ENCODE measurements around the gene MFSD12. TPM values are rescaled to one million over a fixed set of nuclear protein-coding genes. Genes with fewer than 3 reads are reported as not detected.

Gene MFSD12
- total and polyA plus RNA-seq, 2 donors (not counting 3 experiments of a cell fraction or from before 2014, with no cell fraction given) = 51.7 to 78.9 TPM

DNA sequence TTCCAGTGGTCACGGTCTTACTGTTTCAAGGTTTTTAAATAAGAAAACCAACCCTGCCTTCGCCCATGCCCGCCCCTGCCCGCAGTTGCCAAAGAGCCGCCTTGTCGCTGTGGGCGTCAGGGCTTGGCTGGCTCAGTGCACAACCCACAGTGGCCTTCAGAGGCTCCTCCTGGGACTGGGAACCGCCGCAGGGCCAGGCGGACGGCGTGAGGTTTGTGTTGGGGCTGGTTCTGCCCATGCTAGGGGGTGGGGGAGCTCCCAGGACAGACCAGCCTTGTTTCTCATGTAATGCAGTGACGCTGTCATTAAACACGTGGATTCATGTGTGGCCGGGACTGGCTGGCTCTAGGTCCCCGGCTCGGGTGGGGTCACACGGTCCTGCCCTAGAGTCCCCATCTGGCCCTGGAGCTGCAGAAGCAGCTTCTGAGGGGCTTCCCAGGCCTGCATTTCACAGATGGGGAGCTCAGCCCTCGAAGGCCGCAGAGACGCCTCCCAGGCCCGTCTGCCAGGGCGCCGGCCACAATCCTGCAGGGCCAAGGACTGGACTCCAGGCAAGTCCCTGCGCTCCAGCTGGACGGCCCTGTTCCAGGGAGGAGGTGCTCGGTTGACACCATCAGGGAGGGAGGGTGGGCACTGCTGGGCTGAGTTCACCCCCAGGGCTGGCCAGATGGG is 20.8 kb downstream of the MFSD12 start:
- Histone ChIP-seq H3K4me3 (replicated peaks in 1 of 3; ENCODE audit: insufficient read depth in 1 of 3, low read depth in 1 of 3, low read length in 3 of 3) (no peak overlapping the region), H3K36me3 (ENCODE audit: control insufficient read depth in 2 of 2, extremely low read depth in 1 of 2, insufficient read depth in 2 of 2, low read length in 2 of 2) (peaks cover 5 to 36% of the 10 kb centered on the region in 2 experiments), H3K27ac (ENCODE audit: insufficient read depth, low read depth, low read length) (no peak overlapping the region), H3K79me2 (ENCODE audit: control insufficient read depth, insufficient read depth, low read length) (no peaks in the 10 kb centered on the region), H4K20me1 (replicated peaks; ENCODE audit: control insufficient read depth, extremely low read depth, insufficient read depth, low read length) (no peaks in the 10 kb centered on the region), H3K9me3 (replicated peaks; ENCODE audit: control insufficient read depth, insufficient read depth, low read length) (no peaks in the 10 kb centered on the region), H3K9me1 (replicated peaks; ENCODE audit: control insufficient read depth, extremely low read depth, insufficient read depth, low read length) (no peaks in the 10 kb centered on the region), H3K4me2 (ENCODE audit: insufficient read depth, low read length) (no peak overlapping the region), H3K9ac (replicated peaks; ENCODE audit: extremely low read depth, insufficient read depth, low read length) (no peak overlapping the region), H3K27me3 (ENCODE audit: control insufficient read depth in 2 of 2, insufficient read depth in 2 of 2, low read length in 2 of 2) (no peaks in the 10 kb centered on the region), H3K4me1 (ENCODE audit: control insufficient read depth, extremely low read depth, insufficient read depth, low read length) (no peaks in the 10 kb centered on the region), H2AFZ (ENCODE audit: low read depth, low read length) (no peak overlapping the region)
- ChIA-PET CTCF (interaction anchor here (1.3 to 1.5 kb wide), 2 partner anchors 10 to 12 kb away, joined by 3 to 4 read pairs; no protein-coding TSS in a partner anchor), POLR2A (interaction anchor here (0.6 kb wide), 1 partner anchor 16 kb away, joined by 6 read pairs; no protein-coding TSS in a partner anchor)
- BruUV-seq (replicated peaks) = no TSS peak
- TF ChIP-seq JUN (IDR thresholded peaks at IDR 0.05; ENCODE audit: borderline replicate concordance, insufficient read depth, insufficient read length, low read depth) = no peak
- no peak for TF ChIP-seq MYC (IDR thresholded peaks at IDR 0.05; ENCODE audit: low read depth, low read length)
- no peak for TF ChIP-seq POLR2A (IDR thresholded peaks at IDR 0.05; ENCODE audit: low read depth, low read length)
- TF ChIP-seq, protein P1, sequence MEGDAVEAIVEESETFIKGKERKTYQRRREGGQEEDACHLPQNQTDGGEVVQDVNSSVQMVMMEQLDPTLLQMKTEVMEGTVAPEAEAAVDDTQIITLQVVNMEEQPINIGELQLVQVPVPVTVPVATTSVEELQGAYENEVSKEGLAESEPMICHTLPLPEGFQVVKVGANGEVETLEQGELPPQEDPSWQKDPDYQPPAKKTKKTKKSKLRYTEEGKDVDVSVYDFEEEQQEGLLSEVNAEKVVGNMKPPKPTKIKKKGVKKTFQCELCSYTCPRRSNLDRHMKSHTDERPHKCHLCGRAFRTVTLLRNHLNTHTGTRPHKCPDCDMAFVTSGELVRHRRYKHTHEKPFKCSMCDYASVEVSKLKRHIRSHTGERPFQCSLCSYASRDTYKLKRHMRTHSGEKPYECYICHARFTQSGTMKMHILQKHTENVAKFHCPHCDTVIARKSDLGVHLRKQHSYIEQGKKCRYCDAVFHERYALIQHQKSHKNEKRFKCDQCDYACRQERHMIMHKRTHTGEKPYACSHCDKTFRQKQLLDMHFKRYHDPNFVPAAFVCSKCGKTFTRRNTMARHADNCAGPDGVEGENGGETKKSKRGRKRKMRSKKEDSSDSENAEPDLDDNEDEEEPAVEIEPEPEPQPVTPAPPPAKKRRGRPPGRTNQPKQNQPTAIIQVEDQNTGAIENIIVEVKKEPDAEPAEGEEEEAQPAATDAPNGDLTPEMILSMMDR (IDR thresholded peaks at IDR 0.05; ENCODE audit: extremely low read depth in 1 of 2, insufficient read depth in 1 of 2, low read depth in 1 of 2, low read length in 2 of 2) = no peak
- TF ChIP-seq EZH2 (IDR thresholded peaks at IDR 0.05; ENCODE audit: borderline replicate concordance, low read depth, low read length, severe bottlenecking) = no peak
- dilution Hi-C loops (cut with MboI; ENCODE audit: extremely low pct_ligation_motif_present, low sequenced_read_pairs) (no loop called here), intact Hi-C loops (cut with micrococcal nuclease) (no loop called here)
- DNase-seq (ENCODE audit: low read depth, low spot score) = no peak
- no peak for FAIRE-seq

- Histone ChIP-seq H3K36me3 (ENCODE audit: control insufficient read depth in 2 of 2, extremely low read depth in 1 of 2, insufficient read depth in 2 of 2, low read length in 2 of 2) (peaks cover 9 to 41% of the 10 kb centered on the region in 2 experiments), H3K4me3 (replicated peaks in 1 of 3; ENCODE audit: insufficient read depth in 1 of 3, low read depth in 1 of 3, low read length in 3 of 3) (no peak overlapping the region), H2AFZ (ENCODE audit: low read depth, low read length) (no peak overlapping the region), H3K9ac (replicated peaks; ENCODE audit: extremely low read depth, insufficient read depth, low read length) (no peak overlapping the region), H3K27ac (ENCODE audit: insufficient read depth, low read depth, low read length) (no peak overlapping the region), H3K4me1 (ENCODE audit: control insufficient read depth, extremely low read depth, insufficient read depth, low read length) (no peaks in the 10 kb centered on the region), H3K9me3 (replicated peaks; ENCODE audit: control insufficient read depth, insufficient read depth, low read length) (no peaks in the 10 kb centered on the region), H3K4me2 (ENCODE audit: insufficient read depth, low read length) (no peak overlapping the region), H3K79me2 (ENCODE audit: control insufficient read depth, insufficient read depth, low read length) (no peaks in the 10 kb centered on the region), H4K20me1 (replicated peaks; ENCODE audit: control insufficient read depth, extremely low read depth, insufficient read depth, low read length) (no peaks in the 10 kb centered on the region), H3K9me1 (replicated peaks; ENCODE audit: control insufficient read depth, extremely low read depth, insufficient read depth, low read length) (no peaks in the 10 kb centered on the region), H3K27me3 (ENCODE audit: control insufficient read depth in 2 of 2, insufficient read depth in 2 of 2, low read length in 2 of 2) (no peaks in the 10 kb centered on the region)
- dilution Hi-C loops (cut with MboI; ENCODE audit: extremely low pct_ligation_motif_present, low sequenced_read_pairs) = no loop called here
- TF ChIP-seq POLR2AphosphoS5 (IDR thresholded peaks at IDR 0.05; ENCODE audit: insufficient read depth, low read depth, low read length) (no peak), POLR2A (IDR thresholded peaks at IDR 0.05; ENCODE audit: low read depth, low read length) (no peak), FOS (IDR thresholded peaks at IDR 0.05; ENCODE audit: borderline replicate concordance, insufficient read depth, low read length) (no peak), JUN (IDR thresholded peaks at IDR 0.05; ENCODE audit: borderline replicate concordance, insufficient read depth, insufficient read length, low read depth) (no peak), GATA2 (IDR thresholded peaks at IDR 0.05; ENCODE audit: insufficient read depth, insufficient read length, low read depth, low read length) (no peak), MYC (IDR thresholded peaks at IDR 0.05; ENCODE audit: low read depth, low read length) (no peak), EZH2 (IDR thresholded peaks at IDR 0.05; ENCODE audit: borderline replicate concordance, low read depth, low read length, severe bottlenecking) (no peak)
- TF ChIP-seq, protein P2, sequence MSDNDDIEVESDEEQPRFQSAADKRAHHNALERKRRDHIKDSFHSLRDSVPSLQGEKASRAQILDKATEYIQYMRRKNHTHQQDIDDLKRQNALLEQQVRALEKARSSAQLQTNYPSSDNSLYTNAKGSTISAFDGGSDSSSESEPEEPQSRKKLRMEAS (IDR thresholded peaks at IDR 0.05; ENCODE audit: insufficient read depth, insufficient read length) = no peak
- TF ChIP-seq, protein P1 (IDR thresholded peaks at IDR 0.05; ENCODE audit: extremely low read depth in 1 of 2, insufficient read depth in 1 of 2, low read depth in 1 of 2, low read length in 2 of 2) = no peak
- ChIA-PET POLR2A (no interaction called here), CTCF (interaction anchor here (1.3 kb wide), 1 partner anchor 10 kb away, joined by 4 read pairs; no protein-coding TSS in a partner anchor)
- FAIRE-seq = no peak
- no peak for DNase-seq (ENCODE audit: low read depth, low spot score)
- intact Hi-C loops (cut with micrococcal nuclease) = no loop called here
- no TSS peak for BruUV-seq (replicated peaks)
Measured at GRCh38 chr19:3535981-3536380, 21.4 kb downstream of the MFSD12 start.

Data from endothelial cell of umbilical vein (primary cell).